HCT116 (cell line): ENCODE data around the gene NXN. TPM values are rescaled to one million over a fixed set of nuclear protein-coding genes. Genes with fewer than 3 reads are reported as not detected.
A peak's percentile ranks its signal among the peaks of the same experiment; 100 is the strongest.

Experiments used
- ATAC-seq: fragments of 200-7000 bp; cut with Tn5 transposase; 2 replicates; pipeline ENCODE4 v1.9.1; 2020; ENCODE audit warnings: mild to moderate bottlenecking, moderate library complexity
- BruUV-seq: library from RNA; stranded (reverse); fragments of 400-500 nt; replicated peaks from 2 replicates; lab custom pipeline; 2021; lab: Mats Ljungman, UMichigan
- CTCF ChIA-PET: fragments of 300-600 bp; sonication (Branson Sonifier 250); formaldehyde crosslinking; loops from one replicate; lab custom pipeline; 2021; ENCODE audit warnings: antibody characterized with exemption; lab: Charles Lee
- POLR2A ChIA-PET: fragments of 300-600, 350-600 bp; sonication (Branson Sonifier 250); formaldehyde crosslinking; loops from one replicate; lab custom pipeline; 2021; ENCODE audit warnings: antibody characterized with exemption; lab: Charles Lee
- RAD21 ChIA-PET, 2 experiments: fragments of 300-600 bp; sonication (Branson Sonifier 250); formaldehyde crosslinking; loops; one replicate each; lab custom pipeline; 2023; ENCODE audit warnings: low total read pairs in 2 of 2; ENCODE audit not compliant: uncharacterized antibody in 2 of 2, unreplicated experiment in 2 of 2, low non-redundant PET in 1 of 2; lab: Charles Lee
- DNase-seq: peaks from one replicate; pipeline ENCODE4 v3.0.0-alpha.2; 2010; ENCODE audit warnings: low read depth, low spot score
- H2AFZ ChIP-seq: fragments of 200-600 bp; shearing (Covaris generic), sonication (generic); 2 replicates; pipeline ENCODE4 v1.6.1; 2017; ENCODE audit warnings: low read depth, mixed run types, mixed read lengths, antibody characterized with exemption, low read length; ENCODE audit not compliant: poor library complexity, severe bottlenecking
- H3K27ac ChIP-seq: 2 replicates; pipeline ENCODE4 v1.5.1; 2012; ENCODE audit warnings: low read depth, low read length
- H3K27me3 ChIP-seq: fragments of 200-600 bp; sonication (generic); 2 replicates; pipeline ENCODE4 v1.6.1; 2016; ENCODE audit warnings: mixed run types, low read length, mixed read lengths; ENCODE audit not compliant: insufficient read depth
- H3K36me3 ChIP-seq, 2 experiments: fragments of 200-500 bp in 1 of 2; fragments of 200-600 bp in 1 of 2; sonication (Bioruptor generic) in 1 of 2; sonication (generic) in 1 of 2; 2 replicates each; pipeline versions ENCODE4 v1.5.1 to v1.6.1; 2014 to 2016; ENCODE audit warnings: low read length in 2 of 2, inconsistent platforms in 1 of 2, mixed read lengths in 1 of 2, mixed run types in 1 of 2; ENCODE audit not compliant: insufficient read depth in 2 of 2, control insufficient read depth in 1 of 2
- H3K4me1 ChIP-seq, 2 experiments: fragments of 200-600 bp in 1 of 2; sonication (generic) in 1 of 2; 2 replicates each; pipeline versions ENCODE4 v1.5.1 to v1.6.1; 2012 to 2017; ENCODE audit warnings: low read length in 2 of 2, inconsistent platforms in 1 of 2, mild to moderate bottlenecking in 1 of 2, mixed read lengths in 1 of 2, mixed run types in 1 of 2, moderate library complexity in 1 of 2; ENCODE audit not compliant: insufficient read depth in 2 of 2, control insufficient read depth in 1 of 2
- H3K4me2 ChIP-seq: fragments of 200-600 bp; sonication (generic); 2 replicates; pipeline ENCODE4 v1.6.1; 2017; ENCODE audit warnings: mixed run types, low read length, mixed read lengths
- H3K4me3 ChIP-seq, 2 experiments: fragments of 200-600 bp in 1 of 2; sonication (generic) in 1 of 2; replicated peaks in 1 of 2; 2 replicates each; pipeline ENCODE4 v1.5.1; 2011 to 2016; ENCODE audit warnings: low read length in 2 of 2, control low read depth in 1 of 2, low read depth in 1 of 2, mild to moderate bottlenecking in 1 of 2, mixed read lengths in 1 of 2, mixed run types in 1 of 2
- H3K79me2 ChIP-seq: fragments of 200-600 bp; sonication (generic); 2 replicates; pipeline ENCODE4 v1.6.1; 2017; ENCODE audit warnings: mild to moderate bottlenecking, mixed run types, low read length, moderate library complexity, mixed read lengths; ENCODE audit not compliant: insufficient read depth
- H3K9ac ChIP-seq: fragments of 200-600 bp; sonication (generic); 2 replicates; pipeline ENCODE4 v1.6.1; 2016; ENCODE audit warnings: low read length, mixed read lengths
- H3K9me2 ChIP-seq: fragments of 200-600 bp; sonication (generic), shearing (Covaris generic); 2 replicates; pipeline ENCODE4 v1.6.1; 2017; ENCODE audit warnings: mixed run types, mild to moderate bottlenecking, moderate library complexity; ENCODE audit not compliant: insufficient read depth
- H3K9me3 ChIP-seq, 2 experiments: fragments of 200-500 bp in 1 of 2; fragments of 200-600 bp in 1 of 2; sonication (Bioruptor generic) in 1 of 2; sonication (generic) in 1 of 2; 2 replicates each; pipeline ENCODE4 v1.6.1; 2014 to 2017; ENCODE audit warnings: low read length in 2 of 2, mixed read lengths in 2 of 2, inconsistent platforms in 1 of 2, low read depth in 1 of 2, mild to moderate bottlenecking in 1 of 2, mixed run types in 1 of 2, moderate library complexity in 1 of 2; ENCODE audit not compliant: control insufficient read depth in 1 of 2, insufficient read depth in 1 of 2
- H4K20me1 ChIP-seq: fragments of 200-600 bp; sonication (generic), shearing (Covaris generic); 2 replicates; pipeline ENCODE4 v1.6.1; 2017; ENCODE audit warnings: mixed run types, mild to moderate bottlenecking, moderate library complexity; ENCODE audit not compliant: insufficient read depth
- CBX3 ChIP-seq: IDR thresholded peaks from 2 replicates; pipeline ENCODE4 v1.6.1; 2012; ENCODE audit warnings: low read depth
- CEBPB ChIP-seq: IDR thresholded peaks from 2 replicates; pipeline ENCODE4 v1.6.1; 2012; ENCODE audit warnings: low read depth
- EGR1 ChIP-seq: IDR thresholded peaks from 2 replicates; pipeline ENCODE4 v1.6.1; 2012; ENCODE audit warnings: low read depth
- ELF1 ChIP-seq: IDR thresholded peaks from 2 replicates; pipeline ENCODE4 v1.6.1; 2012; ENCODE audit warnings: low read depth, borderline replicate concordance
- EZH2phosphoT487 ChIP-seq: fragments of 200-600 bp; IDR thresholded peaks from 2 replicates; pipeline ENCODE4 v1.6.1; 2018; ENCODE audit warnings: antibody characterized with exemption, borderline replicate concordance
- FOSL1 ChIP-seq: IDR thresholded peaks from 2 replicates; pipeline ENCODE4 v1.6.1; 2012; ENCODE audit warnings: low read depth
- JUND ChIP-seq: IDR thresholded peaks from 2 replicates; pipeline ENCODE4 v1.6.1; 2012
- POLR2A ChIP-seq: IDR thresholded peaks from 2 replicates; pipeline ENCODE4 v1.7.0; 2011; ENCODE audit warnings: borderline replicate concordance; ENCODE audit not compliant: insufficient read depth, insufficient read length; ENCODE audit errors: extremely low read depth
- POLR2AphosphoS5 ChIP-seq: IDR thresholded peaks from 2 replicates; pipeline ENCODE4 v1.6.1; 2011; ENCODE audit warnings: mild to moderate bottlenecking, low read depth, low read length, moderate library complexity
- RAD21 ChIP-seq: IDR thresholded peaks from 2 replicates; pipeline ENCODE4 v1.6.1; 2012; ENCODE audit warnings: low read depth, mild to moderate bottlenecking
- SIN3A ChIP-seq: IDR thresholded peaks from 2 replicates; pipeline ENCODE4 v1.6.1; 2012; ENCODE audit warnings: low read depth
- SP1 ChIP-seq: IDR thresholded peaks from 2 replicates; pipeline ENCODE4 v1.6.1; 2012; ENCODE audit warnings: low read depth
- SRF ChIP-seq: IDR thresholded peaks from 2 replicates; pipeline ENCODE4 v1.6.1; 2012; ENCODE audit warnings: low read depth
- TCF7L2 ChIP-seq: IDR thresholded peaks from 2 replicates; pipeline ENCODE4 v1.7.0; 2011; ENCODE audit warnings: borderline replicate concordance, inconsistent platforms; ENCODE audit not compliant: insufficient read depth, insufficient read length; ENCODE audit errors: extremely low read depth
- ZFX ChIP-seq: fragments of 450-650 bp; IDR thresholded peaks from 2 replicates; pipeline ENCODE4 v1.6.1; 2017
- ZNF274 ChIP-seq: fragments of 200-500 bp; sonication (Bioruptor generic); IDR thresholded peaks from 2 replicates; pipeline ENCODE4 v1.6.1; 2014; ENCODE audit warnings: mild to moderate bottlenecking, low read depth, low read length, inconsistent platforms
- intact Hi-C: fragments of 100-400 bp; cut with micrococcal nuclease; formaldehyde crosslinking; loops from 2 replicates; pipeline ENCODE4 v1.10.0; 2022
- total RNA-seq: library from RNA; stranded (reverse); gene quantifications from one replicate; pipeline ENCODE4 v1.2.1, GENCODE V29; 2021; ENCODE audit not compliant: unreplicated experiment
- TF ChIP-seq, protein P1 (sequence below), 3 experiments: fragments of 200-600 bp in 1 of 3; sonication (generic) in 1 of 3; IDR thresholded peaks in 2 of 3; conservative IDR thresholded peaks in 1 of 3; 2 replicates each; pipeline ENCODE4 v1.5.1; 2012 to 2017; ENCODE audit warnings: low read depth in 2 of 3, low read length in 2 of 3, antibody characterized with exemption in 1 of 3, borderline replicate concordance in 1 of 3, control low read depth in 1 of 3, mild to moderate bottlenecking in 1 of 3, mixed read lengths in 1 of 3, mixed run types in 1 of 3, moderate library complexity in 1 of 3; ENCODE audit not compliant: insufficient read depth in 1 of 3
- TF ChIP-seq, protein P2 (sequence below): IDR thresholded peaks from 2 replicates; pipeline ENCODE4 v1.6.1; 2012

The NXN gene
- total RNA-seq, 1 experiment from 2014 or later = 83.7 TPM

DNA sequence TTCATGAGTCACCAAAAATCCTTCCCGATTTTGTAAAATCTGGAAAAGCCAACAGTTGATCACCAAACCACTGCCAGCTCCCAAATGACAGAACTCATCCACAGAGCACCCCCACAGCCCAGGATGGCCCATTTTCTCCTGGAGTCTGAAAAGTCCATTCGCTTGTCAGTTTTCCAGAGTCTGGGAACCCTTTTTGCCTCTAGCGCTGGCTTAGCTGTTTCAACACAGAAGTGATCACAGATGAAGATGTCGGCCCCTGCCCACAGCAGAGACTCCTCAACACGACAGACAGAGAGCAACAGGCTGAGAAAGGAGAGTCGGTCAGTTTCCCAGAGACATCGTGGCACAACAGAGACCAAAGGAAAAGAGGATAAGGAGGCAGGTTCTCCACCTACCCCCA lies 66.4 kb downstream of the NXN start:
- Histone ChIP-seq H3K27ac (no peak overlapping the region), H4K20me1 (no peaks in the 10 kb centered on the region), H3K4me1 (peaks cover 47 to 71% of the 10 kb centered on the region in 2 experiments), H3K9ac (no peak overlapping the region), H3K9me2 (no peaks in the 10 kb centered on the region), H3K79me2 (peaks cover 79% of the 10 kb centered on the region), H2AFZ (no peak overlapping the region), H3K27me3 (no peaks in the 10 kb centered on the region), H3K4me3 (no peak overlapping the region), H3K36me3 (no peaks in the 10 kb centered on the region), H3K4me2 (no peak overlapping the region), H3K9me3 (no peaks in the 10 kb centered on the region)
- DNase-seq (no peak), ATAC-seq (no peak)
- intact Hi-C loops = no loop called here
- POLR2A ChIA-PET = no interaction called here
- RAD21 ChIA-PET = no interaction called here
- no TSS peak for BruUV-seq
- TF ChIP-seq POLR2AphosphoS5 (no peak), TCF7L2 (no peak), SRF (no peak), RAD21 (no peak), ELF1 (no peak)
- CTCF ChIA-PET = no interaction called here

DNA sequence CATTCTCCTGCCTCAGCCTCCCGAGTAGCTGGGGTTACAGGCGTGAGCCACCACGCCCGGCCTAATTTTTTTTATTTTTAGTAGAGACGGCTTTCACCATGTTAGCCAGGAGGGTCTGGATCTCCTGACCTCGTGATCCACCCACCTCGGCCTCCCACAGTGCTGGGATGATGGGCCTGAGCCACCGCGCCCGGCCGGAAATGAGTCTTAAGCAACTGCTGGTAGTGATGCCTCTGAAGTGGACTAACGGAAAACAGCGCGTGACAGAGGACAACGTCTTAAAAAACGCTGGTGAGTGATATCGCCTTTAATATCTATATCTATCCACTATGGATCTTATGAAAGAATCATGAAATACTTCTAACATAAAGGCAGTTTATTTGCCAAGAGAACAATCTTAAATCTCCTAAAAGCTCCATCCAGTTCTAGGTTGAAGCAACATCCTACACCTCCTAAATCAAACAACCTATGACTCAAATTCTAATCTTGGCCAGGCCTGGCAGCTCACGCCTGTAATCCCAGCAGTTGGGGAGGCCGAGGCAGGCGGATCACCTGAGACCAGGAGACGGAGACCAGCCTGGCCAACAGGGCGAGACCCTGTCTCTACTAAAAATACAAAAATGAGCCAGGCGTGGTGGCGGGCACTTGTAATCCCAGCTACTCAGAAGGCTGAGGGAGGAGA lies 69.8 kb downstream of the NXN start:
- ATAC-seq = peak; percentile 66
- intact Hi-C loops = no loop called here
- H3K9me2 ChIP-seq = no peaks in the 10 kb centered on the region
- no peak overlapping the region for H2AFZ ChIP-seq
- peaks cover 79% of the 10 kb centered on the region for H3K79me2 ChIP-seq
- no peaks in the 10 kb centered on the region for H3K9me3 ChIP-seq
- DNase-seq = no peak
- BruUV-seq = TSS peak; percentile 84
- peak overlapping the region; percentile 65 for H3K9ac ChIP-seq
- CTCF ChIA-PET = interaction anchor here (1.8 kb wide), 2 partner anchors 30 to 71 kb away, joined by 6 to 8 read pairs; no protein-coding TSS in a partner anchor
- RAD21 ChIA-PET = no interaction called here
- TF ChIP-seq CEBPB = peak; percentile 75
- TF ChIP-seq SRF = no peak
- no peak for TF ChIP-seq RAD21
- TF ChIP-seq, protein P1, sequence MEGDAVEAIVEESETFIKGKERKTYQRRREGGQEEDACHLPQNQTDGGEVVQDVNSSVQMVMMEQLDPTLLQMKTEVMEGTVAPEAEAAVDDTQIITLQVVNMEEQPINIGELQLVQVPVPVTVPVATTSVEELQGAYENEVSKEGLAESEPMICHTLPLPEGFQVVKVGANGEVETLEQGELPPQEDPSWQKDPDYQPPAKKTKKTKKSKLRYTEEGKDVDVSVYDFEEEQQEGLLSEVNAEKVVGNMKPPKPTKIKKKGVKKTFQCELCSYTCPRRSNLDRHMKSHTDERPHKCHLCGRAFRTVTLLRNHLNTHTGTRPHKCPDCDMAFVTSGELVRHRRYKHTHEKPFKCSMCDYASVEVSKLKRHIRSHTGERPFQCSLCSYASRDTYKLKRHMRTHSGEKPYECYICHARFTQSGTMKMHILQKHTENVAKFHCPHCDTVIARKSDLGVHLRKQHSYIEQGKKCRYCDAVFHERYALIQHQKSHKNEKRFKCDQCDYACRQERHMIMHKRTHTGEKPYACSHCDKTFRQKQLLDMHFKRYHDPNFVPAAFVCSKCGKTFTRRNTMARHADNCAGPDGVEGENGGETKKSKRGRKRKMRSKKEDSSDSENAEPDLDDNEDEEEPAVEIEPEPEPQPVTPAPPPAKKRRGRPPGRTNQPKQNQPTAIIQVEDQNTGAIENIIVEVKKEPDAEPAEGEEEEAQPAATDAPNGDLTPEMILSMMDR (IDR thresholded peaks at IDR 0.05 in 2 of 3, conservative IDR thresholded peaks at IDR 0.05 in 1 of 3; ENCODE audit: borderline replicate concordance in 1 of 3, insufficient read depth in 1 of 3, low read depth in 2 of 3, low read length in 2 of 3) = no peak
- peak; percentile 17; the same call in 1 of the 2 replicates for TF ChIP-seq CBX3
- TF ChIP-seq FOSL1 = no peak
- TF ChIP-seq TCF7L2 = no peak
- peak; percentile 35 for TF ChIP-seq JUND
- TF ChIP-seq SP1 = peak; percentile 34; the same call in 1 of the 2 replicates
- no peak for TF ChIP-seq ELF1
- TF ChIP-seq, protein P2, sequence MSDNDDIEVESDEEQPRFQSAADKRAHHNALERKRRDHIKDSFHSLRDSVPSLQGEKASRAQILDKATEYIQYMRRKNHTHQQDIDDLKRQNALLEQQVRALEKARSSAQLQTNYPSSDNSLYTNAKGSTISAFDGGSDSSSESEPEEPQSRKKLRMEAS = peak; percentile 54; the same call in 1 of the 2 replicates
- TF ChIP-seq ZNF274 = no peak
- no peak for TF ChIP-seq EZH2phosphoT487
- no peak for TF ChIP-seq SIN3A
- no peak for TF ChIP-seq ZFX
- no peak for TF ChIP-seq POLR2A
- TF ChIP-seq EGR1 = peak; percentile 76
- no peak for TF ChIP-seq POLR2AphosphoS5
- TF ChIP-seq, all 23 proteins: peak for 6
- Histone ChIP-seq H3K27ac (peak overlapping the region; percentile 69), H3K4me3 (peak overlapping the region; percentile 28 to 39; a peak in 3 of 4 replicates), H3K36me3 (no peaks in the 10 kb centered on the region), H4K20me1 (no peaks in the 10 kb centered on the region), H3K4me2 (peak overlapping the region; percentile 74), H3K4me1 (peaks cover 44 to 90% of the 10 kb centered on the region in 2 experiments), H3K27me3 (no peaks in the 10 kb centered on the region)
- POLR2A ChIA-PET = interaction anchor here (0.7 to 2.0 kb wide), 3 partner anchors 12 to 70 kb away, joined by 4 to 7 read pairs (median 6); partner anchors contain the start of gene NXN
